HK-2 (cell line): Measurements from ENCODE around the gene ZNHIT3.
"Not testable (repeated sequence)": the region's sequence is repeated elsewhere in the genome, so short reads cannot be mapped to it uniquely, and the experiment has no call there.

Source experiments
- DNase-seq: peaks from one replicate; pipeline ENCODE4 v3.0.0-alpha.2; 2018; ENCODE audit not compliant: unreplicated experiment

Gene ZNHIT3

GRCh38 chr17:36486204-36487194 lies at the start of gene ZNHIT3:
Gene ZNHIT3 (plus strand): TSS chr17:36486681. CDS start chr17:36486700, 19 bp downstream.
- DNase-seq: peak; percentile 88

DNA sequence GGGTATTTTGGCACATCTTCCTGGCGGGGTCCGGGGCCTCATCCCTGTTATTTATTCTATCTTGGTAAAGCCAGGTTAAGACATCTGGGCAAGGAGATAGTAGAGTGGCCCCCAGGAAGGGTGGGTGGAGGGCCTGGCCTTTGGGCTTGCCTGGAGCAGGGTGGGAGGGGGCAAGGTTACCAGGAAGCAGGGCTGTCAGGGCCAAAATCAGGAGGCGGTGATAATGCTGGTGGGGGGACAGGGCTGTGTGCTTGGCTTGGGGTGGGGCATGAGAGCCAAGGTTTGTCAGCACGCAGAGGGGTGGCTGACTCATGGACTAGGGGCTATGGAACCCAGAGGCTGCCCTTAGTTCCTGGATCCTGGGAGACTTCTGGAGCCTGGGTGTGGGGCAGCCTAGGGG lies 44.7 kb upstream of the ZNHIT3 start:
- DNase-seq: not testable (repeated sequence)

- DNase-seq: no peak
These were observed 42.7 kb upstream of the ZNHIT3 start for GRCh38 chr17:36443777-36444176.

DNA sequence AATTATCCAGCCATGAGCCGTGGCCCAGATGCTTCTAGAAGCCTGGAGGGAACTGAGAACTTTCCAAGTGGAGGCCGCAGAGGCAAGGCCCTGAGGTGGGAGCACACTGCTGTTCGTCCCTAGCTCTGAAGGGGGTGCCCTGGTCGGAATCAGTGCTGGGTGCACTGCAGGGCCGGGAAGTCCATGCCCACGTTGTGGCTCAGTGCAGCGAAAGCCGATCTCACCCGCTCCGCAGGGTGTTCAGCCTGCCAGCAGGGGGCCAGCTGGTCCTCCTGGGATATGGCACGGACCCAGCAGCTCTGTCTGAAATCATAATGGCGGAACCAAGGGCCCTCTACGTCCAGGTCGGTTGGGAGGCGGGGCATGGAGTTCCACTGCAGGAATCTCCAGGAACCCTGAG lies 36.5 kb upstream of the ZNHIT3 start:
- DNase-seq: not testable (repeated sequence)

- not testable (repeated sequence) for DNase-seq
These were observed 33.6 kb upstream of the ZNHIT3 start for GRCh38 chr17:36452888-36453287.

DNA sequence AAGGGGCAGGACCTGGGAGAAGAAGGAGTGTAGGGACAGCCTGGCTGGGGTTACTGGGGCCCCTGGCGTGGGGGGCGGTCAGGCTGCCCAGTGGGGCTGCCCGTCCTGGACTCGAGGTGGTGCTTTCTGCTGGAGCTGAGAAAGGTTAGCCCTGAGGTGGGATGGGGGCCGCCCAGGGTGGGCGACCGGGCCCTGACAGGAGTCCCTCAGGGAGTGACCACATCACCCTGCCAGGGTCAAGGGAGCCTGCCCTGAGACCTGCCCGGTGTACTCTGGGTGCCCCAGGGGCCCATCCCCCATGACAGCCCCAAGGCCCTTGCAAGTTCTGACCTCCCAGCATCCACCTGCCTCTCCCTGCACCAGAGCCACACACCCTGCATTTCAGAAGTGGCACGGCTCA lies 28.8 kb upstream of the ZNHIT3 start:
- DNase-seq: not testable (repeated sequence)

DNA sequence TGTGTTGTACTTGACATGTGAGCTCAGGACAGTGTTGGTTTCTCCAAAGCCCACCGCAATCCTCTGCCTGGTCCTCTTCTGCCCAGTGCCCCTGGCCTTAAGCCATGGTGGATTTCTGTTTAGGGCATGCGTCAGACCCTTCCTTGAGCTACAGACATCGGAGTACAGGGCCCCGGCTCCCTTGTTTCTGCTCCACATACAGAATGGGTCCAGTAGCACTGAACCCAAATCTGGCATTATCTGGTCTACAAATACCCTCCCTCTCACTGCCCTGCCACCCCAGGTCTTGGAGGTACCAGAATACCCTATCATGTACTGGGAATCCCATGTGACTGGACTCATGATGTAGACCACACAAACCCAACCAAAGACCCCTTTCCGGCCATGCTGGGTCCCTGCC lies 27.4 kb upstream of the ZNHIT3 start:
- no peak for DNase-seq

- DNase-seq: no peak
These were observed 26.9 kb upstream of the ZNHIT3 start for GRCh38 chr17:36459601-36460000.

DNA sequence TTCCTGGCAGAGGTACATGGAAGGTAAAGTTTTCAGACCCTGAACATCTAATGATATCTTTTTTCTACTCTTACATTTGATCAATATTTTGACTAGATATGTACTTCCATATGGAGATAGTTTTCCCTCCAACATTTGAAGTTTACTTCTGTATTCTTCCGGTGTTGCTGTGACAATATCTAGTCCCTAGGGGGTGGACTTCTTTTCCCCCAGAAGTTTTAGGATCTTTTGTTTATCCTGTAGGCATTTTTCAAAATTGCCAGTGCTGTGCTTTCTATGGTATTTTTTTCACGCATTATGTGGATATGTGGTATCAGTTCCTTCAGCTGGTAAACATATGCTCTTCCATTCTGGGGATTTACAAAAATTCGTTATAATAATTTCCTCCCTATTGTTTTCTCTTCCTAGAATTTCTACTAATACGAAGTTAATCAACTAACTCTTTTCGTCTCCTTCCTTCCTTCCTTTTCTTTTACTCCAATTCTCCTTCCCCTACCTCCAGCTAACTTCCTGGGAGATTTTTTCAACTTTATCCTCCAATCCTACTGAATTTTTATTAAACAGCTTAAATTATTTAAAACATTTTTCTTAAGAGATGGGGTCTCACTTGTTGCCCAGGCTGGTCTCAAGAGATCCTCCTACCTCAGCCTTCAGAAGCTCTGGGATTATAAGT lies 26.1 kb upstream of the ZNHIT3 start:
- DNase-seq: no peak

DNA sequence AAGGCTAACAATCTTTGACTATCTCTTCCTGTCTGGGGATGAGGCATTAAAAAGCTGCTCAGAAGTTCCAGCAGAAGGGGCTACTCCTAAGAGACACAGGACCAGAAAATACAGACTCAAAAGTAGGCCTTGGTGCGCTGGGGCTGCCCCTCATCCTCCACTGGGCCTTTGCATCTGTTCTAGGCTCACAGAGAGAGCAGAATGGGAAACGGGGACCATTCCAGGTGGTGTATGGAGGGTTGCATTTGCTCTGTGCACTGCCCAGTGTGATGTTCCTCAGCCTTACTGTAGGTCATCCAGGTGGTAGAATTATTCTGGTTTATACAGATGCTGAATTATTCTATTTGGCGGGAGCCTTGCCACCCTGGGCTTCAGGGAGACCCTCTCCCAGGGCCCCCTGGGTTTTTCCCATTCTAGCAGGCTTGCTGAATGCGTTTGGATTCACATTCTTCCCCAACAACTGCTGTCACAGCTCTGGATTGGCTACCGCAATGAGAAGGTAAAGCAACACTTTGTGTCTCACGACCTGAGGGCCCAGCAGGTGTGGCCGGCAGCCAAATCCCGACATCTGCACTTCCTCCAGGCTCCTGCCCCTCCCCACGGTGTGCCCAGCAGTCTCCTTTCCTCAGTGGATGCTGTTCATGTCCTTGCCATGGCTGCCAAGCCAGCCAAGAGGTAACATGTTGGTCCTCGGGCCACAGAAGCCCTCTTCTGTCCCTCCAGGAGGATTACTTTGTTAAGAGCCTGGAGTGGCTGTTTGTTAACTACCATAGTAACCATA lies 25.0 kb upstream of the ZNHIT3 start:
- DNase-seq: no peak

- DNase-seq: peak; percentile 94
These were observed 22.3 kb upstream of the ZNHIT3 start for GRCh38 chr17:36463916-36464764.

DNA sequence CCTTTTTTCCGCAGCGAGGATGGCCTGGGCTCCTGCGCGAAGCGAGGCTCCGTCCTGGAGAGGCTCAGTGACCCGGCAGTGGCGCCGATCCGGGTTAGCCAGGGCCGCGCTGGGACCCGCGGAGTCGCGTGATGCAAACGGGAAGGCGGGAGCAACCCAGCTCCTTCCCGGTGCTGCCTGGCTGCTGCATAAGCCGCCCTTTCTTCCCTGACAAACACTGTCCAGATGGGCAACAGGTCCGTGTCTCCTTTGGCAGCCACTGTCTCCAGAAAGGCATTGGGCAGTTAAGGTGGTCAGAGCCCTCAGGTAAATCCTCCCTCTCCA lies 21.8 kb upstream of the ZNHIT3 start:
- DNase-seq: no peak

DNA sequence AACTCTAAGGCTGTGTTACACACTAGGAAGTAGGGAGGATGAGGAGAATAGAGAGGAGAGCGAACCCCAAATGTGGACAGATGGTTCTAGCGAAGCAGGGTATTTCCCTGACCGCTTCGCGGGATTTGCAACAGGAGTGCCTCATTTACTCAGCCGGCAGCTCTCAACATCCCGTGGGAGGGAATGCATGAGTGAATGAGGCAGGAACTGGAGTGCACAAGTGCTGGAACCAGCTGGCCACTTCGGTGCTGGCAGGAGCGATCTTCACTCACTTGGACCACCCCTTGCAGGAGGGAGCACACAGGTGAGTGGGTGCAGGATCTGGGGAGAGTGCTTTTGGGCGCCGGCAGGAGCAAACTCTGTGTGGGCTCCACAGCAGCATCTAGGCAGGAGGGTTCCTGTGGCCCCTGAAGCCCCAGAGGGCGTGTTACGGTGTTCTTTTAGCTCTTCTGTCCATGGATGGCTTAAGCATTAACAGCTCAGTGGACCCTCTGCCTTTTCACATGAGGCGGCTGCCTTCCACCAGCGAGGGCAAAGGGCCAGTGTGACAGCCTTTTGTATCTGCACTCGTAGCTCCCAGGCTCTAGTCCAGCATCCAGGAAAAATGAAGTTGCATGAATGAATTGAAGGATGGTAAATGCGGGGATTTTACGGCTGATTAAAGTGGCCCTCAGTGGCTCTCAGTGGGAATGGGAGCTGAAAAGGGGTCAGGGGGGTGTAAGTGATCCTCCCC lies 17.4 kb upstream of the ZNHIT3 start:
- DNase-seq: no peak

DNA sequence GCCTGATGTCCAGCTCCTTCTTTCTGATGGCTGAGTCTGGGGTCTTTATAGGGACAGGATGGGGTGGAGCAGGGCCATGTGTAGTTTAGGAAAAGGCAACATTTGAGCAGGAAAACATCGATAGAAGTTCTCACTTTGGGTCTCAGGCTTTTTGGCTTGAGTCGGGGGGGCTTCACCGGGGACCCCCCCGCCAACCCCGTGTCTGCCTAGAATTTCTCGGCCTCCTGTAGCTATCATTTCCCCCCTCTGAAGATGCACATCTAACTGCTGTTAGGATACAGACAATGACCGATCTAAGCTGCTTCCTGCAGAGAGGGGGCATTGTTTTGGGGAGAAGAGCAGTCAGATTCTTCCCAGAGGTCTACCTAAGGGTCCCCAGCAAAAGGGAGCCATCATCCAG lies 16.7 kb upstream of the ZNHIT3 start:
- DNase-seq: no peak

GRCh38 chr17:36470499-36470898 lies 16.0 kb upstream of the ZNHIT3 start:
- DNase-seq: no peak

DNA sequence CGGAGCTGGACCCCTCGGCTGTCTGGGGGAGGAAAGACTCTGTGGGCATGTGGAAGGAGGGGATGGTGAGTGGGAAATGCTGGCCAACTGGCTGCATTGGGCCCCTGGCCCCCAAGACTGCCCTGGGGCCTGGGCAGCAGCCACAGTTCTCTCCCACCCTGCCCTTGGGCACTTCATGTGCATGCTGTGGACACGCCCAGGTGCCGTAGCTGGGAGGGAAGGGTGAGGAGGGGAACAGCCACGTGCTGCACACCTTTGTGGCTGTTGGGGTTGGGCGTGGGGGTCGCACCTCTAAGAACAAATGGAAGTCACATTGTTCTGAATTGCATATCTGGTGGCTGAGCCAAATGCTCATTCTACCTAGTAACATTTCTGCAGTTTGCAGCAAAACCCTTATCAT lies 11.9 kb upstream of the ZNHIT3 start:
- DNase-seq: no peak

GRCh38 chr17:36475346-36475970 lies 11.0 kb upstream of the ZNHIT3 start:
- no peak for DNase-seq

GRCh38 chr17:36481829-36482228 lies 4.7 kb upstream of the ZNHIT3 start:
- DNase-seq: no peak

DNA sequence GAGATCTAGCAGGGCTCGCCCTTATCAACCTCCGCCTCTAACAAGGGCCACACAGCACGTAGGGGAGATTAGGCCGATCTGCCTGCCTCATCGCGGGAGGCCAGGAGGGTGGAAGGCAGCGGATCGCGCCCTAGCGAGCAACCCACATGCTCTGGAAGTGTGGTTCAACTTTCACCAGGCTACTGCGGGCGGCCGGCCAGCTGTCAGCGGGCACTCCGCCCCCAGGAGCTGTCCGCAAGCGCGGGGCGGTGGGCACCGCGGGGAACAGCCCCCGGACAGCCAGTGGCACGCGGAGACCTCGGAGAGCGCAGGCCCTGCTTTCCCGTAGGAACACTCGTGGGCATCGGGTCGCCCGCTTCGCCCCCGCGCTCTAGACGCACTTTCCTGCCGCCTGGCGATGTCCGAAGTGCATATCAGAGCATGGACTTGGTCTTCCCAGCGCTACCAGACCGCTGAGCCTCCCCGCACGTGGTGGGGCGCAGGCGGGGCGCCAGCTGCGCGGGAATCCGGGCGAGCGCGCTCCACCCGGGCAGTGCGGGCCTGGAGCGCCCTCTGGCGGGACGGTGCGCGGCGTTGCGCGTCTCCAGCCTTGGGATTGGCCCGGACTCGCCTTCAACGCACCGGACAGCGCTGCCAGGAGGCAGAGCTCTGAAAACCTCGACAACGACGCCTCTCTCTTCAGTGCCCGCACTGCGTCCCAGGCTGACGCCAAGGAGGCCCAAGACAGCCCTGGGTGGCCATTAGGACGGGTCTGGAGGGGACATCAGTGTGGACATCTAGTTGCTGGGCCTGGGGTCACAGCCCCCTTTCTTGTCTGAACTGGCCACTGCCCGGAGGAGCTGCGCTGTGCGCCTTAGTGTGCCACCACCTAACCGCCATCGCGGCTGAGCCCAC lies 3.6 kb upstream of the ZNHIT3 start:
- DNase-seq: peak; percentile 92
